Mammary epithelial cell (primary cell): ENCODE measurements around the gene MISP.

ENCODE experiments used
- EZH2 ChIP-seq: IDR thresholded peaks from 2 replicates; pipeline ENCODE4 v1.6.1; 2012; ENCODE audit warnings: low read length, inconsistent platforms, borderline replicate concordance
- TF ChIP-seq, protein P1 (sequence below), 2 donors: IDR thresholded peaks in 1 of 2; conservative IDR thresholded peaks in 1 of 2; 2 replicates each; pipeline ENCODE4 v1.5.1; 2011 to 2012; ENCODE audit warnings: inconsistent platforms in 2 of 2, low read length in 2 of 2, mild to moderate bottlenecking in 2 of 2, control low read depth in 1 of 2, low read depth in 1 of 2; ENCODE audit not compliant: insufficient read depth in 1 of 2; ENCODE audit errors: extremely low read depth in 1 of 2

DNA sequence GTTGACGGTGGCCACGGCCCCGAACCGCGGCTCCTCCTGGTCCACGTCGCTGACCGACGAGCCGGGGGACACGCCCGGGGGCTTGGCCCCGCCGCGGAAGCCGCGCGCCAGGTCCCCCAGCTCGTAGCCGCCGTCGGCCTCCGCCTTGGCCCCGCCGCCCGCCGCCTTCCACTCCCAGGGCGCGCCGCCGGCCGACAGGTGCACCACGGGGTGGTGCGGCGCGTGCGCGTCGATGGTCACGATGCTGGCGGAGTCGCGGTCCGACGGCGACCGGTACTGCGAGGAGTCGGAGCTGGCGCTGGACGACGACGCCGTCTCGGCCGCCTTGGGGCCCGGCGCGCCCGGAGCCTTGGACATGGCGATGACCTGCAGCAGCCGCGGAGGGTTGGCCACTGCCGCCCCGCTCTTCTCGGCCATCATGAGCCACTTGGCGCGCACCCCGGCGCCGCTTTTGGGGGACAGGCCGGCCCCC lies 61.9 kb downstream of the MISP start:
- TF ChIP-seq, protein P1, sequence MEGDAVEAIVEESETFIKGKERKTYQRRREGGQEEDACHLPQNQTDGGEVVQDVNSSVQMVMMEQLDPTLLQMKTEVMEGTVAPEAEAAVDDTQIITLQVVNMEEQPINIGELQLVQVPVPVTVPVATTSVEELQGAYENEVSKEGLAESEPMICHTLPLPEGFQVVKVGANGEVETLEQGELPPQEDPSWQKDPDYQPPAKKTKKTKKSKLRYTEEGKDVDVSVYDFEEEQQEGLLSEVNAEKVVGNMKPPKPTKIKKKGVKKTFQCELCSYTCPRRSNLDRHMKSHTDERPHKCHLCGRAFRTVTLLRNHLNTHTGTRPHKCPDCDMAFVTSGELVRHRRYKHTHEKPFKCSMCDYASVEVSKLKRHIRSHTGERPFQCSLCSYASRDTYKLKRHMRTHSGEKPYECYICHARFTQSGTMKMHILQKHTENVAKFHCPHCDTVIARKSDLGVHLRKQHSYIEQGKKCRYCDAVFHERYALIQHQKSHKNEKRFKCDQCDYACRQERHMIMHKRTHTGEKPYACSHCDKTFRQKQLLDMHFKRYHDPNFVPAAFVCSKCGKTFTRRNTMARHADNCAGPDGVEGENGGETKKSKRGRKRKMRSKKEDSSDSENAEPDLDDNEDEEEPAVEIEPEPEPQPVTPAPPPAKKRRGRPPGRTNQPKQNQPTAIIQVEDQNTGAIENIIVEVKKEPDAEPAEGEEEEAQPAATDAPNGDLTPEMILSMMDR (conservative IDR thresholded peaks at IDR 0.05 in 1 of 2, IDR thresholded peaks at IDR 0.05 in 1 of 2; ENCODE audit: extremely low read depth in 1 of 2, insufficient read depth in 1 of 2, low read depth in 1 of 2, low read length in 2 of 2), result no peak
- TF ChIP-seq EZH2, result no peak
